GM18507 (cell line): Measurements from ENCODE around the gene CDC16.

Experiments
- DNase-seq: peaks from one replicate; pipeline ENCODE4 v3.0.0; 2011; ENCODE audit warnings: low read depth; ENCODE audit not compliant: insufficient read length; ENCODE audit errors: extremely low spot score
- FAIRE-seq: peaks from 2 replicates; lab custom pipeline; 2011; peaks lifted over from hg19 to GRCh38; lab: Jason Lieb, UNC

Gene CDC16

GRCh38 chr13:114319441-114319913 lies 84.8 kb downstream of the CDC16 start:
- FAIRE-seq: no peak
- DNase-seq: no peak

GRCh38 chr13:114320065-114320464 lies 85.4 kb downstream of the CDC16 start:
- DNase-seq (no peak), FAIRE-seq (no peak)

GRCh38 chr13:114321256-114321655 lies 86.6 kb downstream of the CDC16 start:
- FAIRE-seq: no peak

More at GRCh38 chr13:114321256-114321655, 86.6 kb downstream of the CDC16 start:
- no peak for DNase-seq
